ENCODE data around the gene ANKLE2. TPM values are rescaled to one million over a fixed set of nuclear protein-coding genes. Genes with fewer than 3 reads are reported as not detected.

ANKLE2 gene
- total RNA-seq (2013; cell fraction: nucleolus; rRNA removed), result 213 and 227 TPM in 2 replicates
- total RNA-seq (2014; rRNA removed), result 53.6 and 57.3 TPM in 2 replicates
- 47.5 and 52.6 TPM in 2 replicates for total RNA-seq (2014; rRNA removed; fragmentation: Illumina TruSeq; extraction: Trizol)
- total RNA-seq (2021), result 63.5 and 65.9 TPM in 2 replicates
- polyA plus RNA-seq (2011; ENCODE audit: low read depth), result 31.3 TPM
- 58.3 and 89.4 TPM in 2 replicates for polyA plus RNA-seq (2011; rRNA removed)
- 81.6 and 106 TPM in 2 replicates for polyA plus RNA-seq (2011; cell fraction: cytosol; rRNA removed)
- polyA plus RNA-seq (2011; cell fraction: nucleus; rRNA removed), result 296 and 304 TPM in 2 replicates
- polyA plus RNA-seq (2012), result 45.3 and 47.1 TPM in 2 replicates
- polyA plus RNA-seq (2014; fragmentation: Illumina TruSeq; extraction: Trizol), result 47.7 and 53.3 TPM in 2 replicates
- 1 to 10 TPM; 4.3 to 6.7 TPM for polyA plus RNA-seq (2014; fragmentation: Nextera tagmentation; extraction: Ambion mirVana)
- polyA plus RNA-seq (2014; rRNA removed), result 65.5 and 69.0 TPM in 2 replicates
- polyA plus RNA-seq (2016; fragmentation: Nextera tagmentation; extraction: Ambion mirVana), result 10 to 100 TPM; 28.2 to 41.7 TPM
- polyA minus RNA-seq (2011; rRNA and poly(A)+ RNA removed), result 158 and 234 TPM in 2 replicates
- polyA minus RNA-seq (2011; cell fraction: cytosol; rRNA and poly(A)+ RNA removed), result 35.5 and 49.6 TPM in 2 replicates
- polyA minus RNA-seq (2011; cell fraction: nucleus; rRNA and poly(A)+ RNA removed), result 102 and 170 TPM in 2 replicates
- percentile 84 among the genes with signal in this experiment for Bru-seq, nascent RNA
- BruChase-seq, experiment 1, labeled RNA remaining after a 6-hour chase, result percentile 96 among the genes with signal in this experiment
- BruChase-seq, experiment 2, labeled RNA remaining after a 2-hour chase, result percentile 93 among the genes with signal in this experiment
- long read RNA-seq, experiment 1, full-length matches to known transcripts, result 7 of 23 reads
- long read RNA-seq, experiment 1, partial matches to known transcripts, result 9 of 23 reads
- long read RNA-seq, experiment 1, other reads (novel, unspliced or antisense), result 7 of 23 reads
- long read RNA-seq, experiment 2, transcript ANKLE2-208 (3 exons, 3,302 nt), result major isoform, 6 of 21 reads
- long read RNA-seq, experiment 2, partial matches to known transcripts, result 6 of 21 reads
- long read RNA-seq, experiment 2, other reads (novel, unspliced or antisense), result 7 of 21 reads

DNA sequence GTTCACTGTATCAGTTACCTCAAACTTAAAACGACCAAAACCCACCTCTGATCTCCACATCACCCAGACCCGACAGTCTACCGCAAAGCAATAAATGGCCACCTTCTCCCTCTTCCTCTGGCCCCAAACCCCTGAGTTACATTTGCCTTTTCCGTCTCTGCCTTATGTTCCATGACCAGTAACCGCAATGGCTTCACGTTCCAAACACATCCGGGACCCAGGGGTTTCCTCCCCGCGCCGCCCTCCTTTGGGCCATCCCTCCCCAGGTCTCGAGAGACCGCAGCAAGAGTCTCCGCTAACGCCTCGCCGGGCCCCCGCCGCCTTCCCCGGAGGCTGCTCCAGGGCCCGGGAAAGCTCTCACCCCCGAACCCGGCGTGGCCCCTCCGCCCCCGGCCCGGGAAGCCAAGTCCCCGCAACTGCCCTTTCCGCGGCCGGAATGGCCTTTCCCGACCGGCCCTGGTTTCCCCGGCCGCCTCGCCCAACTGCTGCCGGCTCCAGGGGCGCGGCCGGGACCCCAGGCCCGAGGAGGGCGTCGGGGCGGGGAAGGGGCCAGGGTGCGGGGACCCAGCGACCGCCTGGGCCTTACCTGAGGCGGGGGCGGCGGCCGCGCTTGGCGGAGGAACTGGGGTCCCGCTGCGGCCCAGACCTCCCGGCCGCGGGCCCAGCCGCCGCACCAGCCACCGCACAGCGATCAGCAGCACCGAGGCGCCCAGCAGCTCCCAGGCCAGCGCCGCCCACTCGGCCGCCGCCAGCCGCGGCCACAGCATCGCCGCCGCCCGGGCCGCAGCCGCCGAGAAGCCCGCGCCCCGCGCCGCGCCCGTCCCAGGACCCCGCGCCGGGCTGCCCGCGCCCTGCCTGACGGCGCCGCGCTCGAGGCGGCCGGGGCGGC, at the start of gene ANKLE2:
TSS of gene ANKLE2 (minus strand) at position 801 of the 889 bp plus-strand sequence. CDS start at position 767, 34 bp downstream.
- DNase-seq (ENCODE audit: low read depth, low spot score) (no peak), FAIRE-seq (peak; percentile 49), ATAC-seq (peak; percentile 45)
- Histone ChIP-seq H3K4me1 (ENCODE audit: control insufficient read depth, insufficient read depth, low read length) (no peaks in the 10 kb centered on the region), H3K36me3 (ENCODE audit: control insufficient read depth in 2 of 2, insufficient read depth in 2 of 2, low read length in 1 of 2) (peaks cover 0 to 8% of the 10 kb centered on the region in 2 experiments; a peak in 3 of 4 replicates), H4K20me1 (ENCODE audit: control insufficient read depth, insufficient read depth) (no peaks in the 10 kb centered on the region), H3K79me2 (ENCODE audit: control insufficient read depth, insufficient read depth, low read length) (peaks cover 50% of the 10 kb centered on the region), H2AFZ (ENCODE audit: control insufficient read depth, low read depth, low read length) (peak within 1 kb of the TSS; percentile 59), H3K9ac (ENCODE audit: control insufficient read depth, insufficient read depth, low read length) (peak within 1 kb of the TSS; percentile 83), H3K27ac (ENCODE audit: control insufficient read depth, insufficient read depth) (peak within 1 kb of the TSS; percentile 85), H3K9me3 (replicated peaks; ENCODE audit: control insufficient read depth, insufficient read depth, low read length) (no peaks in the 10 kb centered on the region), H3K27me3 (replicated peaks in 1 of 2; ENCODE audit: control insufficient read depth in 2 of 2, insufficient read depth in 2 of 2, low read length in 1 of 2) (no peaks in the 10 kb centered on the region), H3K4me3 (peak within 1 kb of the TSS; percentile 90), H3K4me2 (ENCODE audit: control insufficient read depth, insufficient read depth) (peak within 1 kb of the TSS; percentile 89)
- ChIA-PET CTCF (no interaction called here), SMC1A (ENCODE audit: uncharacterized antibody, unreplicated experiment) (interaction anchor here (0.9 to 1.5 kb wide), 2 partner anchors 9 to 11 kb away, joined by 3 to 5 read pairs; no protein-coding TSS in a partner anchor), POLR2A (interaction anchor here (1.0 kb wide), 1 partner anchor 11 kb away, joined by 3 read pairs; no protein-coding TSS in a partner anchor), RAD21 (ENCODE audit: unreplicated experiment) (interaction anchor here (0.7 to 0.9 kb wide), 2 partner anchors 9 to 11 kb away, joined by 3 to 5 read pairs; no protein-coding TSS in a partner anchor)
- under 1% methylated on average over 39 of the region's 97 CpGs for WGBS (ENCODE audit: insufficient coverage, insufficient replicate concordance, low lambda C conversion rate, missing lambda C conversion rate)
- in situ Hi-C loops (cut with MboI) (no loop called here), intact Hi-C loops (cut with micrococcal nuclease; ENCODE audit: unreplicated experiment) (loop anchor here (5.0 kb wide), 1 partner anchor 321 kb away; the partner anchor contains the start of gene ZNF140)
- BruUV-seq (replicated peaks), result no TSS peak
- TF ChIP-seq SMAD5 (IDR thresholded peaks at IDR 0.05; ENCODE audit: low read depth) (no peak), RUNX3 (IDR thresholded peaks at IDR 0.05; ENCODE audit: low read length) (peak; percentile 80), WRNIP1 (IDR thresholded peaks at IDR 0.05; ENCODE audit: borderline replicate concordance, low read depth, low read length) (0 out of 2 replicates have a peak, but pooled peaks have one; percentile 45), MLLT1 (IDR thresholded peaks at IDR 0.05) (peak; percentile 33; the same call in 1 of the 2 replicates), HDGF (IDR thresholded peaks at IDR 0.05) (peak; percentile 62; the same call in 1 of the 2 replicates), EGR1 (IDR thresholded peaks at IDR 0.05; ENCODE audit: borderline replicate concordance in 1 of 2, low read depth in 2 of 2, low read length in 2 of 2) (peak in 1 of 2 experiments; percentile 42; a peak in 1 of 3 replicates), BRCA1 (IDR thresholded peaks at IDR 0.05; ENCODE audit: low read depth, low read length) (no peak), YY1 (IDR thresholded peaks at IDR 0.05; ENCODE audit: low read depth, low read length) (no peak), CBFB (IDR thresholded peaks at IDR 0.05; ENCODE audit: low read depth) (0 out of 2 replicates have a peak, but pooled peaks have one; percentile 15), BACH1 (IDR thresholded peaks at IDR 0.05; ENCODE audit: borderline replicate concordance) (peak; percentile 26; the same call in 1 of the 2 replicates), DPF2 (IDR thresholded peaks at IDR 0.05) (peak; percentile 29; the same call in 1 of the 2 replicates), LARP7 (IDR thresholded peaks at IDR 0.05) (peak; percentile 76; the same call in 1 of the 2 replicates)
- TF ChIP-seq, protein P1, sequence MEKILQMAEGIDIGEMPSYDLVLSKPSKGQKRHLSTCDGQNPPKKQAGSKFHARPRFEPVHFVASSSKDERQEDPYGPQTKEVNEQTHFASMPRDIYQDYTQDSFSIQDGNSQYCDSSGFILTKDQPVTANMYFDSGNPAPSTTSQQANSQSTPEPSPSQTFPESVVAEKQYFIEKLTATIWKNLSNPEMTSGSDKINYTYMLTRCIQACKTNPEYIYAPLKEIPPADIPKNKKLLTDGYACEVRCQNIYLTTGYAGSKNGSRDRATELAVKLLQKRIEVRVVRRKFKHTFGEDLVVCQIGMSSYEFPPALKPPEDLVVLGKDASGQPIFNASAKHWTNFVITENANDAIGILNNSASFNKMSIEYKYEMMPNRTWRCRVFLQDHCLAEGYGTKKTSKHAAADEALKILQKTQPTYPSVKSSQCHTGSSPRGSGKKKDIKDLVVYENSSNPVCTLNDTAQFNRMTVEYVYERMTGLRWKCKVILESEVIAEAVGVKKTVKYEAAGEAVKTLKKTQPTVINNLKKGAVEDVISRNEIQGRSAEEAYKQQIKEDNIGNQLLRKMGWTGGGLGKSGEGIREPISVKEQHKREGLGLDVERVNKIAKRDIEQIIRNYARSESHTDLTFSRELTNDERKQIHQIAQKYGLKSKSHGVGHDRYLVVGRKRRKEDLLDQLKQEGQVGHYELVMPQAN (conservative IDR thresholded peaks at IDR 0.05), result peak; percentile 61
